BJ (cell line): ENCODE results near the gene ADAM22. TPM values are rescaled to one million over a fixed set of nuclear protein-coding genes. Genes with fewer than 3 reads are reported as not detected.
A peak's percentile ranks its signal among the peaks of the same experiment; 100 is the strongest.

Experiments
- CTCF ChIA-PET: fragments of 350-600 bp; formaldehyde crosslinking; extraction: SDS; loops from one replicate; lab custom pipeline; 2021; ENCODE audit warnings: antibody characterized with exemption, inconsistent platforms; lab: Yijun Ruan, JAX
- POLR2A ChIA-PET: fragments of 300-600 bp; sonication (Branson Sonifier 250); formaldehyde crosslinking; extraction: SDS; loops from one replicate; lab custom pipeline; 2021; ENCODE audit warnings: antibody characterized with exemption; lab: Charles Lee
- DNase-seq: peaks from one replicate; pipeline ENCODE4 v3.0.0-alpha.2; 2011; ENCODE audit warnings: low read depth
- H3K27me3 ChIP-seq: 2 replicates; pipeline ENCODE4 v1.6.0; 2011; ENCODE audit warnings: low read length; ENCODE audit not compliant: control insufficient read depth, insufficient read depth
- H3K36me3 ChIP-seq: 2 replicates; pipeline ENCODE4 v1.5.1; 2011; ENCODE audit warnings: low read length; ENCODE audit not compliant: control insufficient read depth, insufficient read depth
- H3K4me3 ChIP-seq: 2 replicates; pipeline ENCODE4 v1.5.1; 2011; ENCODE audit warnings: low read depth, mild to moderate bottlenecking, control low read depth, low read length
- polyA plus RNA-seq: library from polyadenylated mRNA; depleted of rRNA; stranded (reverse); fragments of >200 nt; gene quantifications from 2 replicates; pipeline ENCODE4 v1.2.3, GENCODE V29; 2011
- TF ChIP-seq, protein P1 (sequence below): IDR thresholded peaks from 2 replicates; pipeline ENCODE4 v1.5.1; 2011; ENCODE audit warnings: low read depth, mild to moderate bottlenecking, control low read depth, inconsistent platforms, low read length, moderate library complexity; ENCODE audit not compliant: insufficient read depth

The ADAM22 gene
- polyA plus RNA-seq, 1 experiment, result 0.04 TPM

DNA sequence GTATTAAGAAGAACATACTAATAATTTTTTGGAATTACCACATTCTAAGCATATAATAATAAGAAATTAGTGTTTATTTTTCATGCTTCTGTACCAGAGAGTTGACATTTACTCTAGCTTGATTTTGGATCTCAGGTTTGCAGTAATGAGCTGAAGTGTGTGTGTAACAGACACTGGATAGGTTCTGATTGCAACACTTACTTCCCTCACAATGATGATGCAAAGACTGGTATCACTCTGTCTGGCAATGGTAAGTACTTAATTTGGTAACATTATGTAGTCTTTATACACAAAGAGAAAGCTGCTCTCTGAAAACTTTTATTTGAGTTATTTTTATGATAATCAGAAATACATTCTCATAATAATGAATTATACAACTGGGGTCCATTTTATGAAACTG lies 231.6 kb downstream of the ADAM22 start:
- CTCF ChIA-PET, result no interaction called here
- TF ChIP-seq, protein P1, sequence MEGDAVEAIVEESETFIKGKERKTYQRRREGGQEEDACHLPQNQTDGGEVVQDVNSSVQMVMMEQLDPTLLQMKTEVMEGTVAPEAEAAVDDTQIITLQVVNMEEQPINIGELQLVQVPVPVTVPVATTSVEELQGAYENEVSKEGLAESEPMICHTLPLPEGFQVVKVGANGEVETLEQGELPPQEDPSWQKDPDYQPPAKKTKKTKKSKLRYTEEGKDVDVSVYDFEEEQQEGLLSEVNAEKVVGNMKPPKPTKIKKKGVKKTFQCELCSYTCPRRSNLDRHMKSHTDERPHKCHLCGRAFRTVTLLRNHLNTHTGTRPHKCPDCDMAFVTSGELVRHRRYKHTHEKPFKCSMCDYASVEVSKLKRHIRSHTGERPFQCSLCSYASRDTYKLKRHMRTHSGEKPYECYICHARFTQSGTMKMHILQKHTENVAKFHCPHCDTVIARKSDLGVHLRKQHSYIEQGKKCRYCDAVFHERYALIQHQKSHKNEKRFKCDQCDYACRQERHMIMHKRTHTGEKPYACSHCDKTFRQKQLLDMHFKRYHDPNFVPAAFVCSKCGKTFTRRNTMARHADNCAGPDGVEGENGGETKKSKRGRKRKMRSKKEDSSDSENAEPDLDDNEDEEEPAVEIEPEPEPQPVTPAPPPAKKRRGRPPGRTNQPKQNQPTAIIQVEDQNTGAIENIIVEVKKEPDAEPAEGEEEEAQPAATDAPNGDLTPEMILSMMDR, result no peak
- DNase-seq, result no peak

DNA sequence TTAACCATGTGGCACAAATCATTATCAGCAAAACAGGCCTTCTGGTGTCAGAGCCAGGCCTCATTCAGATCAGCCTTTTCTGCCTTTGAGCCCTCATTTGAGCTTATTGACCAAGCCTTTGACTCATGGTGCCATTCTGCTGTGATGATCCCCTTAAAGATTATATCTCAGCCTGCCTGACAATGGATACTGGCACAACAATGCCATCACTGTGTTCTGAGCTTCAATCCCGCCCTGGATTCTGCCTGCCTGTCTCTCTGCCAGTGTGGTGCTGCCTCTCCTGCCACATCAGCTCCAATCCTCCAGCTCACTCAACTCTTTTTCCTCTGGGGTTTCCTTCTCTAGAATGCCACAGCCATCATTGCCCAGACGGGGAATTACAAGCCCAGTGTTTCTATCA lies 233.2 kb downstream of the ADAM22 start:
- H3K36me3 ChIP-seq, result no peaks in the 10 kb centered on the region
- CTCF ChIA-PET, result no interaction called here
- no peaks in the 10 kb centered on the region for H3K27me3 ChIP-seq
- POLR2A ChIA-PET, result no interaction called here
- no peak for DNase-seq
- H3K4me3 ChIP-seq, result no peak overlapping the region
- TF ChIP-seq, protein P1, result no peak

More for the DNA sequence above, 231.6 kb downstream of the ADAM22 start:
- no peaks in the 10 kb centered on the region for H3K36me3 ChIP-seq
- H3K4me3 ChIP-seq, result no peak overlapping the region
- POLR2A ChIA-PET, result no interaction called here
- H3K27me3 ChIP-seq, result no peaks in the 10 kb centered on the region

DNA sequence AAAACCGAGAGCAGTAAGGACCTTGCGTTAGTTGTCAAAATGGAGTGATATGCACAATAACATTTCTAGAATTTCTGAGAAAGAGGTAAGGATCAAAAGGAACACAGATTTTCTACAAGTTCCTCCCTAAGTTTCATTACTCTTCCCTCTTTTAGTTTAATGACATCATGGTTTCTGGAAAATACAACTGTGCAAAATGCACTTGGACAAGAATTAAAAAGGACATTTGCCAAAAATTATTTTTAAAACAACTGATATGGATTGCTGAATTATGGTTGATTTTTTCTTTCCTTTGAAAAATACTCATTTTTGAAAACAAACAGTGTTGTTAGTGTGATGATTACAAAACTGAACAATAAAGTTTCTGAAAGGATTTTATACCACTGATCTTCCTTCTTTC lies 233.7 kb downstream of the ADAM22 start:
- POLR2A ChIA-PET, result no interaction called here

DNA sequence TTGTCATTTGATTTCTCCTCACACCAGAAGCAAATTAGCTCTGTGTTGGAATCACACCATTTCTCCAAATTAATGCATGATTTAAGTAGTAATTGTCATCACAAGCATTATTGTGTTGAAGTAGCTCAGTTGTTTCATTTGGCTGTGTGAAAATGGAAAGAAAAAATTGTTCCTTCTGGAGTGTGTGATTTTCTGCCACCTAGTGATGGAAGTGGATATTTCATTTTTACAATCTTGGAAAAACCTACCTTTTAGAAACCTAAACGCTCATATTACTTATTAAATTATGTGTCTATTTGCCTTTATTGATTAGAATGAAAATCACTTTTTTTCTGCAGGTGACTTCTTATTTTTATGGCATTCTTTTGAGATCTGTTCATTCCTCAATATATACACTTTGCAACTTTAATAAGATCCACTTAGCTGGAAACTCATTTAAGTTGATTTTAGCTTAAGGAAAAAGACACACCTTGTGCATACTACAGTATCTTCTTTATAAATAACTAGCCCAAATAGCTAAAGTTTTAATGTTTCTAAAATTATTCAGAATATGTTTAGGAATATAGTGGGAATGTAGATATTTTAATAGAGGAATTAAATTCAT lies 235.8 kb downstream of the ADAM22 start:
- Histone ChIP-seq H3K36me3 (no peaks in the 10 kb centered on the region), H3K4me3 (no peak overlapping the region), H3K27me3 (no peaks in the 10 kb centered on the region)
- TF ChIP-seq, protein P1, result peak; percentile 58
- ChIA-PET POLR2A (interaction anchor here (0.6 kb wide), 1 partner anchor 57 kb away, joined by 9 read pairs; no protein-coding TSS in a partner anchor), CTCF (interaction anchor here (0.7 to 1.9 kb wide), 9 partner anchors 10 to 663 kb away, joined by 3 to 8 read pairs (median 3); no protein-coding TSS in a partner anchor)
- no peak for DNase-seq

More for the DNA sequence above, 233.7 kb downstream of the ADAM22 start:
- Histone ChIP-seq H3K36me3 (no peaks in the 10 kb centered on the region), H3K4me3 (no peak overlapping the region), H3K27me3 (no peaks in the 10 kb centered on the region)
- DNase-seq, result no peak
- TF ChIP-seq, protein P1, result no peak
- CTCF ChIA-PET, result no interaction called here

DNA sequence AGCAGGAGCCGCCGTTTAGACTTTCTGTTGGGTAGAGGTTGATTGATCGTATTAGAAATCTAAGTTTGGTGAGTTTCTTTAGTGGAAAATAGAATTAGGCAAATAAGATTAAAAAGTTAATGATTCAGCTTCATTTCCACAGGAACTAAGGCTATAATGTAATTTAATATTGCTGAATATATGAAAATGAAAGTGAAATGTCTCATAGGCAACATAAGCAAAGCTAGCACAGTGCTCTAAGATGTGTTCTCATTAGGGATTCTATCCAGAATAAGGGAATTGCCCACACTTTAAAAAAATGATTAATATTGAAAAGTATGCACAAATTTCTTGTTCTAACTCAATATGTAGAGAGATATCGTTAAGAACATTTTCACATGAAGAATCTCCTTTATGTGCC lies 238.8 kb downstream of the ADAM22 start:
- TF ChIP-seq, protein P1, result no peak
- ChIA-PET POLR2A (no interaction called here), CTCF (interaction anchor here (1.3 kb wide), 1 partner anchor 61 kb away, joined by 3 read pairs; no protein-coding TSS in a partner anchor)
- DNase-seq, result no peak
- Histone ChIP-seq H3K36me3 (no peaks in the 10 kb centered on the region), H3K4me3 (no peak overlapping the region), H3K27me3 (no peaks in the 10 kb centered on the region)
